HCT116 (cell line): ENCODE data around the gene ADD3. TPM values are rescaled to one million over a fixed set of nuclear protein-coding genes. Genes with fewer than 3 reads are reported as not detected.

Experiments used
- ATAC-seq: fragments of 200-7000 bp; cut with Tn5 transposase; 2 replicates; pipeline ENCODE4 v1.9.1; 2020; ENCODE audit warnings: mild to moderate bottlenecking, moderate library complexity
- BruUV-seq: library from RNA; stranded (reverse); fragments of 400-500 nt; replicated peaks from 2 replicates; lab custom pipeline; 2021; lab: Mats Ljungman, UMichigan
- CTCF ChIA-PET: fragments of 300-600 bp; sonication (Branson Sonifier 250); formaldehyde crosslinking; loops from one replicate; lab custom pipeline; 2021; ENCODE audit warnings: antibody characterized with exemption; lab: Charles Lee
- POLR2A ChIA-PET: fragments of 300-600, 350-600 bp; sonication (Branson Sonifier 250); formaldehyde crosslinking; loops from one replicate; lab custom pipeline; 2021; ENCODE audit warnings: antibody characterized with exemption; lab: Charles Lee
- RAD21 ChIA-PET, 2 experiments: fragments of 300-600 bp; sonication (Branson Sonifier 250); formaldehyde crosslinking; loops; one replicate each; lab custom pipeline; 2023; ENCODE audit warnings: low total read pairs in 2 of 2; ENCODE audit not compliant: uncharacterized antibody in 2 of 2, unreplicated experiment in 2 of 2, low non-redundant PET in 1 of 2; lab: Charles Lee
- DNase-seq: peaks from one replicate; pipeline ENCODE4 v3.0.0-alpha.2; 2010; ENCODE audit warnings: low read depth, low spot score
- H2AFZ ChIP-seq: fragments of 200-600 bp; shearing (Covaris generic), sonication (generic); 2 replicates; pipeline ENCODE4 v1.6.1; 2017; ENCODE audit warnings: low read depth, mixed run types, mixed read lengths, antibody characterized with exemption, low read length; ENCODE audit not compliant: poor library complexity, severe bottlenecking
- H3K27ac ChIP-seq: 2 replicates; pipeline ENCODE4 v1.5.1; 2012; ENCODE audit warnings: low read depth, low read length
- H3K27me3 ChIP-seq: fragments of 200-600 bp; sonication (generic); 2 replicates; pipeline ENCODE4 v1.6.1; 2016; ENCODE audit warnings: mixed run types, low read length, mixed read lengths; ENCODE audit not compliant: insufficient read depth
- H3K36me3 ChIP-seq, 2 experiments: fragments of 200-500 bp in 1 of 2; fragments of 200-600 bp in 1 of 2; sonication (Bioruptor generic) in 1 of 2; sonication (generic) in 1 of 2; 2 replicates each; pipeline versions ENCODE4 v1.5.1 to v1.6.1; 2014 to 2016; ENCODE audit warnings: low read length in 2 of 2, inconsistent platforms in 1 of 2, mixed read lengths in 1 of 2, mixed run types in 1 of 2; ENCODE audit not compliant: insufficient read depth in 2 of 2, control insufficient read depth in 1 of 2
- H3K4me1 ChIP-seq, 2 experiments: fragments of 200-600 bp in 1 of 2; sonication (generic) in 1 of 2; 2 replicates each; pipeline versions ENCODE4 v1.5.1 to v1.6.1; 2012 to 2017; ENCODE audit warnings: low read length in 2 of 2, inconsistent platforms in 1 of 2, mild to moderate bottlenecking in 1 of 2, mixed read lengths in 1 of 2, mixed run types in 1 of 2, moderate library complexity in 1 of 2; ENCODE audit not compliant: insufficient read depth in 2 of 2, control insufficient read depth in 1 of 2
- H3K4me2 ChIP-seq: fragments of 200-600 bp; sonication (generic); 2 replicates; pipeline ENCODE4 v1.6.1; 2017; ENCODE audit warnings: mixed run types, low read length, mixed read lengths
- H3K4me3 ChIP-seq, 2 experiments: fragments of 200-600 bp in 1 of 2; sonication (generic) in 1 of 2; replicated peaks in 1 of 2; 2 replicates each; pipeline ENCODE4 v1.5.1; 2011 to 2016; ENCODE audit warnings: low read length in 2 of 2, control low read depth in 1 of 2, low read depth in 1 of 2, mild to moderate bottlenecking in 1 of 2, mixed read lengths in 1 of 2, mixed run types in 1 of 2
- H3K79me2 ChIP-seq: fragments of 200-600 bp; sonication (generic); 2 replicates; pipeline ENCODE4 v1.6.1; 2017; ENCODE audit warnings: mild to moderate bottlenecking, mixed run types, low read length, moderate library complexity, mixed read lengths; ENCODE audit not compliant: insufficient read depth
- H3K9ac ChIP-seq: fragments of 200-600 bp; sonication (generic); 2 replicates; pipeline ENCODE4 v1.6.1; 2016; ENCODE audit warnings: low read length, mixed read lengths
- H3K9me2 ChIP-seq: fragments of 200-600 bp; sonication (generic), shearing (Covaris generic); 2 replicates; pipeline ENCODE4 v1.6.1; 2017; ENCODE audit warnings: mixed run types, mild to moderate bottlenecking, moderate library complexity; ENCODE audit not compliant: insufficient read depth
- H3K9me3 ChIP-seq, 2 experiments: fragments of 200-500 bp in 1 of 2; fragments of 200-600 bp in 1 of 2; sonication (Bioruptor generic) in 1 of 2; sonication (generic) in 1 of 2; 2 replicates each; pipeline ENCODE4 v1.6.1; 2014 to 2017; ENCODE audit warnings: low read length in 2 of 2, mixed read lengths in 2 of 2, inconsistent platforms in 1 of 2, low read depth in 1 of 2, mild to moderate bottlenecking in 1 of 2, mixed run types in 1 of 2, moderate library complexity in 1 of 2; ENCODE audit not compliant: control insufficient read depth in 1 of 2, insufficient read depth in 1 of 2
- H4K20me1 ChIP-seq: fragments of 200-600 bp; sonication (generic), shearing (Covaris generic); 2 replicates; pipeline ENCODE4 v1.6.1; 2017; ENCODE audit warnings: mixed run types, mild to moderate bottlenecking, moderate library complexity; ENCODE audit not compliant: insufficient read depth
- CEBPB ChIP-seq: IDR thresholded peaks from 2 replicates; pipeline ENCODE4 v1.6.1; 2012; ENCODE audit warnings: low read depth
- EGR1 ChIP-seq: IDR thresholded peaks from 2 replicates; pipeline ENCODE4 v1.6.1; 2012; ENCODE audit warnings: low read depth
- EZH2 ChIP-seq: fragments of 200-600 bp; sonication (generic); IDR thresholded peaks from 2 replicates; pipeline ENCODE4 v1.6.1; 2017; ENCODE audit warnings: antibody characterized with exemption, mixed run types
- FOSL1 ChIP-seq: IDR thresholded peaks from 2 replicates; pipeline ENCODE4 v1.6.1; 2012; ENCODE audit warnings: low read depth
- JUND ChIP-seq: IDR thresholded peaks from 2 replicates; pipeline ENCODE4 v1.6.1; 2012
- POLR2A ChIP-seq: IDR thresholded peaks from 2 replicates; pipeline ENCODE4 v1.7.0; 2011; ENCODE audit warnings: borderline replicate concordance; ENCODE audit not compliant: insufficient read depth, insufficient read length; ENCODE audit errors: extremely low read depth
- SIN3A ChIP-seq: IDR thresholded peaks from 2 replicates; pipeline ENCODE4 v1.6.1; 2012; ENCODE audit warnings: low read depth
- SP1 ChIP-seq: IDR thresholded peaks from 2 replicates; pipeline ENCODE4 v1.6.1; 2012; ENCODE audit warnings: low read depth
- YY1 ChIP-seq: IDR thresholded peaks from 2 replicates; pipeline ENCODE4 v1.6.1; 2011; ENCODE audit warnings: low read length, low read depth, moderate library complexity, mild to moderate bottlenecking; ENCODE audit not compliant: insufficient replicate concordance; ENCODE audit errors: extremely low read depth
- intact Hi-C: fragments of 100-400 bp; cut with micrococcal nuclease; formaldehyde crosslinking; loops from 2 replicates; pipeline ENCODE4 v1.10.0; 2022
- total RNA-seq: library from RNA; stranded (reverse); gene quantifications from one replicate; pipeline ENCODE4 v1.2.1, GENCODE V29; 2021; ENCODE audit not compliant: unreplicated experiment
- TF ChIP-seq, protein P1 (sequence below): IDR thresholded peaks from 2 replicates; pipeline ENCODE4 v1.6.1; 2012
- TF ChIP-seq, protein P2 (sequence below), 3 experiments: fragments of 200-600 bp in 1 of 3; sonication (generic) in 1 of 3; IDR thresholded peaks in 2 of 3; conservative IDR thresholded peaks in 1 of 3; 2 replicates each; pipeline ENCODE4 v1.5.1; 2012 to 2017; ENCODE audit warnings: low read depth in 2 of 3, low read length in 2 of 3, antibody characterized with exemption in 1 of 3, borderline replicate concordance in 1 of 3, control low read depth in 1 of 3, mild to moderate bottlenecking in 1 of 3, mixed read lengths in 1 of 3, mixed run types in 1 of 3, moderate library complexity in 1 of 3; ENCODE audit not compliant: insufficient read depth in 1 of 3
- TF ChIP-seq, protein P3 (sequence below): IDR thresholded peaks from 2 replicates; pipeline ENCODE4 v1.6.1; 2012

The ADD3 gene
- total RNA-seq, 1 experiment from 2014 or later = 41.1 TPM

DNA sequence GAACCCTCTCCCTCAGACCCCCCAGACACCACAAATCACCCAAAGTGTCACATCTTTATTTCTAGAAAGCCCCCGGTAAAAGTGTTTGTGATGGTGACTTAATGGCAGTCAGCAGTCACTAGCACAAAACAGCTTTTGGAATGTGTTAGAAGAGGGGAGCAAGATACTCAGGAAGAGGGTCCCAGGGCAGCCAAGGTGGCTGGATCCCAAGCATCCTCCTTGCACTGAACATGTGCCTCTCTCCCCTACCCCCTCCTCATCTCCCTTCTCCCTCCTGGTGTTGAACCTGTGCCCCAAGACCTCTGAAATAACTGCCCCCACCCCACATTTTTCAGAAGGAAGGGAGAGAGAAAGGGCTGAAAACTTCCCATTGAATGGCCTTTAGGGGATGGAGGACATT is 161.8 kb downstream of the ADD3 start (continued):
- no peak for TF ChIP-seq YY1
- no peak for TF ChIP-seq SP1
- no peak for TF ChIP-seq EZH2
- no peak for TF ChIP-seq EGR1
- no peak for TF ChIP-seq CEBPB
- TF ChIP-seq JUND = no peak
- TF ChIP-seq POLR2A = no peak
- TF ChIP-seq, protein P1, sequence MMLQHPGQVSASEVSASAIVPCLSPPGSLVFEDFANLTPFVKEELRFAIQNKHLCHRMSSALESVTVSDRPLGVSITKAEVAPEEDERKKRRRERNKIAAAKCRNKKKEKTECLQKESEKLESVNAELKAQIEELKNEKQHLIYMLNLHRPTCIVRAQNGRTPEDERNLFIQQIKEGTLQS = no peak
- TF ChIP-seq SIN3A = no peak
- TF ChIP-seq FOSL1 = no peak

DNA sequence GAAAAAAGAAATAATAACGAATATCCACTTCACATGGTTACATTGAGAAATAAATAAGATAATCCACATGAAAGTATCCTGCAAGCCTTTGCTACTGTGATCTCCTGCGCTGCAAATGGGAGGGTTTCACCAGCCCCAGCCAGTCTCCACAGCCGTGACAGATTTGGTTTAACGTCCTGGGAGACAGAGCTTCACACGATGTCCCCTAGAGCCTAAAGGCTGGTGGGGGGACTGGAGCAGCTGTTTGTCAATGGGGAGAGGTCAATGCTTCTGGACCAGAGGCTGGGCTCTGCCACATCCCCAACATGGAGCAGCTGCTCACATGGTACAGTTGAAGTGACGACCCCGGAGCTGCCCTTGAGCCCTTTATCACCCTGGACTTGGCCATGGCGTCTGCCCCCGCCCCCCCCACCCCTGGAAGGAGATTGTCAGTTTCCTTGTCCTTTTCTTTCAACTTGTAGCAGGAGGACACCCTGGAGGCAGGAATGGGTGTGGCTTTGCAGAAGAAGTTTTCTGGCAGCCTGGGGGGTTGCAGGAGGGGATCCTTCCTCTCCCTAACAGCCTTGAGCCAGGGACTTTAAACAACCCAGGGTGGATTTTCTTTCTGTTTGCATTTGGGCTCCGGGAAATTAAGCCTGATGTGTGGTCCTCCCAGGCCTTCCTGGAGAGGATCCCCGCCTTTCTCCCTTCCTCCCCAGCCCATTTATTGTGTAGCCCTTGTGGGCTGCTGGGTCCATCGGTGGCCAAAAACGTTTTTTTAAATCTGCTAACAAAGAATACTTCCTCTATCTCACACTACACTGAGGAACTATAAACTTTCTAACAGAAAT is 162.6 kb downstream of the ADD3 start:
- intact Hi-C loops = no loop called here
- no peak overlapping the region for H3K4me3 ChIP-seq
- CTCF ChIA-PET = no interaction called here
- no peak overlapping the region for H3K9ac ChIP-seq
- no peaks in the 10 kb centered on the region for H3K9me2 ChIP-seq
- peak overlapping the region; percentile 66 for H2AFZ ChIP-seq
- peaks cover 22% of the 10 kb centered on the region for H3K27me3 ChIP-seq
- TF ChIP-seq, protein P2, sequence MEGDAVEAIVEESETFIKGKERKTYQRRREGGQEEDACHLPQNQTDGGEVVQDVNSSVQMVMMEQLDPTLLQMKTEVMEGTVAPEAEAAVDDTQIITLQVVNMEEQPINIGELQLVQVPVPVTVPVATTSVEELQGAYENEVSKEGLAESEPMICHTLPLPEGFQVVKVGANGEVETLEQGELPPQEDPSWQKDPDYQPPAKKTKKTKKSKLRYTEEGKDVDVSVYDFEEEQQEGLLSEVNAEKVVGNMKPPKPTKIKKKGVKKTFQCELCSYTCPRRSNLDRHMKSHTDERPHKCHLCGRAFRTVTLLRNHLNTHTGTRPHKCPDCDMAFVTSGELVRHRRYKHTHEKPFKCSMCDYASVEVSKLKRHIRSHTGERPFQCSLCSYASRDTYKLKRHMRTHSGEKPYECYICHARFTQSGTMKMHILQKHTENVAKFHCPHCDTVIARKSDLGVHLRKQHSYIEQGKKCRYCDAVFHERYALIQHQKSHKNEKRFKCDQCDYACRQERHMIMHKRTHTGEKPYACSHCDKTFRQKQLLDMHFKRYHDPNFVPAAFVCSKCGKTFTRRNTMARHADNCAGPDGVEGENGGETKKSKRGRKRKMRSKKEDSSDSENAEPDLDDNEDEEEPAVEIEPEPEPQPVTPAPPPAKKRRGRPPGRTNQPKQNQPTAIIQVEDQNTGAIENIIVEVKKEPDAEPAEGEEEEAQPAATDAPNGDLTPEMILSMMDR (IDR thresholded peaks at IDR 0.05 in 2 of 3, conservative IDR thresholded peaks at IDR 0.05 in 1 of 3; ENCODE audit: borderline replicate concordance in 1 of 3, insufficient read depth in 1 of 3, low read depth in 2 of 3, low read length in 2 of 3) = peak in 1 of 3 experiments; percentile 20; a peak in 1 of 6 replicates
- TF ChIP-seq POLR2A = no peak
- TF ChIP-seq, protein P3, sequence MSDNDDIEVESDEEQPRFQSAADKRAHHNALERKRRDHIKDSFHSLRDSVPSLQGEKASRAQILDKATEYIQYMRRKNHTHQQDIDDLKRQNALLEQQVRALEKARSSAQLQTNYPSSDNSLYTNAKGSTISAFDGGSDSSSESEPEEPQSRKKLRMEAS = no peak
- peaks cover 0 to 10% of the 10 kb centered on the region in 2 experiments; a peak in 2 of 4 replicates for H3K4me1 ChIP-seq
- H3K36me3 ChIP-seq = no peaks in the 10 kb centered on the region
- H3K4me2 ChIP-seq = peak overlapping the region; percentile 38; the same call in 1 of the 2 replicates
- no peak for ATAC-seq
- POLR2A ChIA-PET = no interaction called here
- no TSS peak for BruUV-seq
- no peaks in the 10 kb centered on the region for H3K79me2 ChIP-seq
- no peak for DNase-seq
- RAD21 ChIA-PET = no interaction called here
- no peaks in the 10 kb centered on the region for H3K9me3 ChIP-seq
- no peaks in the 10 kb centered on the region for H4K20me1 ChIP-seq
- no peak overlapping the region for H3K27ac ChIP-seq
